GM12891 (cell line): ENCODE measurements around the gene SERPIND1.

Source experiments
- POLR2A ChIP-seq: IDR thresholded peaks from 2 replicates; pipeline ENCODE4 v1.6.1; 2011; ENCODE audit warnings: low read depth, low read length, control low read depth
- POLR2AphosphoS5 ChIP-seq: IDR thresholded peaks from 2 replicates; pipeline ENCODE4 v1.6.1; 2011; ENCODE audit warnings: low read depth, low read length, control low read depth
- POU2F2 ChIP-seq: IDR thresholded peaks from 2 replicates; pipeline ENCODE4 v1.6.1; 2011; ENCODE audit warnings: low read depth, mild to moderate bottlenecking, control low read depth, low read length, moderate library complexity
- TAF1 ChIP-seq: IDR thresholded peaks from 2 replicates; pipeline ENCODE4 v1.6.1; 2011; ENCODE audit warnings: low read depth, low read length, control low read depth

DNA sequence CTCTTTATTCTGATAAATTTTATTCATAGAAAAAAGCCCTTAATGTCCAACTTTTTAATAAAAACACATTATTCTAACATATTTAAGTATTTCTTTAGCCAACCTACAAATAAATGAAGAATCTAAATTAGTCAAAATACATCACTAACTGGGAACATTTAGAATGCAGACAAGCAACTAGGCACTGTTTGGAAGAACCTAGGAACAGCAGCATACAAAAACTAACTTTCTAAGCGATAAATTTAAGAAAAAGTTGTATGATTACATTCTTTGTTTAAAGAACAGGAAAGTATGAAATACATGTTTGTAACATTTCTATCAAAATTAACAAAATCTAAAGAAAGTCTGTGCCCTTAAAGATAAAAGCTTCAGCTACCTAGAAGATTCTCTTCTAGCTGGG, 49.4 kb downstream of the SERPIND1 start:
- no peak for TF ChIP-seq POU2F2
- TF ChIP-seq POLR2AphosphoS5: no peak
- TF ChIP-seq TAF1: no peak
- no peak for TF ChIP-seq POLR2A
